Suprapubic skin (tissue), 4 donors: ENCODE data around the gene MCTP1. TPM values are rescaled to one million over a fixed set of nuclear protein-coding genes. Genes with fewer than 3 reads are reported as not detected.

Source experiments
- DNase-seq, 2 donors: peaks; one replicate each; pipeline ENCODE4 v3.0.0-alpha.2; 2019; ENCODE audit warnings: low spot score in 2 of 2
- H3K27ac ChIP-seq: fragments of 200-600 bp; sonication (generic); one replicate; pipeline ENCODE4 v1.5.1; 2019
- H3K27me3 ChIP-seq: fragments of 200-600 bp; sonication (generic); one replicate; pipeline ENCODE4 v1.5.1; 2019
- H3K36me3 ChIP-seq: fragments of 200-600 bp; sonication (generic); one replicate; pipeline ENCODE4 v1.5.1; 2019
- H3K4me1 ChIP-seq: fragments of 200-600 bp; sonication (generic); one replicate; pipeline ENCODE4 v1.5.1; 2019
- H3K4me3 ChIP-seq: fragments of 200-600 bp; sonication (generic); one replicate; pipeline ENCODE4 v1.5.1; 2019; ENCODE audit warnings: mild to moderate bottlenecking
- H3K9me3 ChIP-seq: fragments of 200-600 bp; sonication (generic); one replicate; pipeline ENCODE4 v1.5.1; 2019
- EP300 ChIP-seq: sonication (generic); formaldehyde crosslinking; IDR thresholded peaks from one replicate; pipeline ENCODE4 v1.6.1; 2017; ENCODE audit warnings: antibody characterized with exemption
- POLR2A ChIP-seq, 2 donors: fragments of 450-650 bp; IDR thresholded peaks; one replicate each; pipeline ENCODE4 v1.6.1; 2017; ENCODE audit warnings: antibody characterized with exemption in 2 of 2, mild to moderate bottlenecking in 2 of 2, moderate library complexity in 2 of 2
- POLR2AphosphoS5 ChIP-seq, 3 donors: sonication (generic); formaldehyde crosslinking; IDR thresholded peaks; one replicate each; pipeline ENCODE4 v1.6.1; 2017; ENCODE audit warnings: antibody characterized with exemption in 3 of 3
- WGBS: methylation state at CpG from one replicate; pipeline ENCODE4 v1.1.5; 2018; 5-methylcytosine and 5-hydroxymethylcytosine counted together
- total RNA-seq, 4 donors: library from RNA; depleted of rRNA; stranded (reverse); fragments of >200 nt; gene quantifications; one replicate each; pipeline ENCODE4 v1.1.0, GENCODE V29; 2016
- TF ChIP-seq, protein P1 (sequence below), 2 donors: fragments of 200-600 bp in 1 of 2; fragments of 450-650 bp in 1 of 2; sonication (generic) in 1 of 2; IDR thresholded peaks; one replicate each; pipeline ENCODE4 v1.5.1; 2016 to 2019; ENCODE audit warnings: antibody characterized with exemption in 2 of 2, mild to moderate bottlenecking in 1 of 2, moderate library complexity in 1 of 2

MCTP1 gene
- total RNA-seq, 4 donors from 2014 or later: 5.0 to 19.1 (median 10.6) TPM

DNA sequence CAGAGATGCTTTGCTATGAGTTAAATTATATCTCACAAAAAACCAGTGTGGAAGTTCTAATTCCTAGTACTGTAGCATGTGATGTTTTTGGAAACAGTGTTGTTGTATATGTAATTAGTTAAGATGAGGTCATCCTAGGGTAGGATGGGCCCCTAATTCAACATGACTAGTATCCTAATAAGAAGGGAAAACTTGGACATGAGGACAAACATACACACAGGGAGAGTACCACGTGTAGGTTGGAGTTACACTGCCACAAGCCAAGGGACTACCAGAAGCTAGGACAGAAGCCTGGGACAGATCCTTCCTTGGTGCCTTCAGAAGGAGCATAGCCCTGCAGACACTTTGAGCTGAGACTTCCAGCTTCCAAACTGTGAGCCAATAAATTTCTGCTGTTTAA lies 234.2 kb downstream of the MCTP1 start:
- TF ChIP-seq POLR2AphosphoS5 (IDR thresholded peaks at IDR 0.05) (no peak), POLR2A (IDR thresholded peaks at IDR 0.05) (no peak), EP300 (no peak)
- TF ChIP-seq, protein P1, sequence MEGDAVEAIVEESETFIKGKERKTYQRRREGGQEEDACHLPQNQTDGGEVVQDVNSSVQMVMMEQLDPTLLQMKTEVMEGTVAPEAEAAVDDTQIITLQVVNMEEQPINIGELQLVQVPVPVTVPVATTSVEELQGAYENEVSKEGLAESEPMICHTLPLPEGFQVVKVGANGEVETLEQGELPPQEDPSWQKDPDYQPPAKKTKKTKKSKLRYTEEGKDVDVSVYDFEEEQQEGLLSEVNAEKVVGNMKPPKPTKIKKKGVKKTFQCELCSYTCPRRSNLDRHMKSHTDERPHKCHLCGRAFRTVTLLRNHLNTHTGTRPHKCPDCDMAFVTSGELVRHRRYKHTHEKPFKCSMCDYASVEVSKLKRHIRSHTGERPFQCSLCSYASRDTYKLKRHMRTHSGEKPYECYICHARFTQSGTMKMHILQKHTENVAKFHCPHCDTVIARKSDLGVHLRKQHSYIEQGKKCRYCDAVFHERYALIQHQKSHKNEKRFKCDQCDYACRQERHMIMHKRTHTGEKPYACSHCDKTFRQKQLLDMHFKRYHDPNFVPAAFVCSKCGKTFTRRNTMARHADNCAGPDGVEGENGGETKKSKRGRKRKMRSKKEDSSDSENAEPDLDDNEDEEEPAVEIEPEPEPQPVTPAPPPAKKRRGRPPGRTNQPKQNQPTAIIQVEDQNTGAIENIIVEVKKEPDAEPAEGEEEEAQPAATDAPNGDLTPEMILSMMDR (IDR thresholded peaks at IDR 0.05): no peak
- DNase-seq: no peak
- Histone ChIP-seq H3K27me3 (no peaks in the 10 kb centered on the region), H3K27ac (no peak overlapping the region), H3K4me3 (no peak overlapping the region), H3K36me3 (no peaks in the 10 kb centered on the region), H3K9me3 (no peaks in the 10 kb centered on the region), H3K4me1 (peaks cover 3% of the 10 kb centered on the region)
- WGBS: 59% methylated on average over 1 of the region's 1 CpG

DNA sequence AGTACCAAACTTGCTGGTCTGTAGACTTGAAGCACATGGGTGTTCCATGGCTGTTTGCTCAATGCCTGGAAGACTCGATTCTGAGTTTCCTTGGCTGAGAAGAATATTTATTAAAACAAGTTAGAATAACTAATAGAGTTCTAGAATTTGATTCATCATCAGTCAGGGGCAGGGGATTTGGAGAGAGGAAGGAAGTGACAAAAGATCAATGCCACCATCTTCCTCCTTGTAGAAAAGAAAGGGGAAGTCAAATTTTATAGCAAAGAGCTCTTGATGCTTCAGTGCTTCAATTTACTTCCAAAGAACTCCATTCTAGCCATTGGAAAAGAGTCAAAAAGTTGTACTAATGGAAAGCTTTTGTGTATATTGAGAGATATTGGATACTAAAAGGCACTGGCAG lies 236.3 kb downstream of the MCTP1 start:
- Histone ChIP-seq H3K4me1 (peaks cover 3% of the 10 kb centered on the region), H3K4me3 (no peak overlapping the region), H3K27ac (no peak overlapping the region), H3K36me3 (no peaks in the 10 kb centered on the region), H3K27me3 (no peaks in the 10 kb centered on the region), H3K9me3 (no peaks in the 10 kb centered on the region)
- no peak for TF ChIP-seq POLR2AphosphoS5 (IDR thresholded peaks at IDR 0.05)
- TF ChIP-seq, protein P1 (IDR thresholded peaks at IDR 0.05): no peak
- TF ChIP-seq EP300: no peak
- no peak for TF ChIP-seq POLR2A (IDR thresholded peaks at IDR 0.05)
- WGBS: 68% methylated on average over 1 of the region's 1 CpG
- DNase-seq: no peak

DNA sequence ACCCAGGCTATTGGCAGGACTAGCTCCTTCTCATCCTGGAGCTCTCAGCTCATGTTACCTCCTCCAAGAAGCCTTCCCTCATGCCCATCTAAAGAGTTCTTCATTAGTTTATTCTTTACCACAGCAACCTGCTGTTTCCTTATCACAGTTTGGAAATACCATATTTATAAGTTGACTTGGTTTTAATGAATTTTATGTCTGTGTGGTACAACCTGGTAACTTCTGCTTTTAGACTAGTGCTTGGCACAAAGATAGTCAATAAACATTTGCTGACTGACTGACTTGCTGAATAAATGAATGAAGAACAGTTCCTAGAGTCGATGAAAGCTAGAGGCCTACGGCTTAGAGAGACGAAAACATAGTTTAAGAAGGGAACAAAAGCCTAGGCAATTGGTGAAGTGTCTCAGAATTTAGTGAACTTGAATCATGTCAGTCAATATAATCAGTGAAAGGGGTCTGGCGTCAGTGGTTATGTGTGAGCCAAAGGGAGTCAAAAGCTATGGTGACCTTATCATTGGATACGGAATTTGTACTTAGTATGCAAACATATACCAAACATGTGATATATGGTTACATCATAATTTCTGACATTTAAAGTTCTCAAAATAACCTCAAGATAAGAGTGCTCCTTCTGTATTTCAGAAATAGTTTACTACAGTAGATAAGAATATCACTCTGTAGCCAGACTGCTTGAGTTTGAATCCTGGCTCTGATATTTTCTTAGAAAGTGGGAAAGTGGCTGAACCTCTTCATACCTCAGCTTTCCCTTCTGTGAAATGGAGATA lies 239.5 kb downstream of the MCTP1 start:
- no peak for DNase-seq
- no peaks in the 10 kb centered on the region for H3K9me3 ChIP-seq
- no peak overlapping the region for H3K27ac ChIP-seq
- no peaks in the 10 kb centered on the region for H3K4me1 ChIP-seq
- whole genome bisulfite sequencing: 89% methylated on average over 5 of the region's 5 CpGs
- TF ChIP-seq POLR2AphosphoS5 (IDR thresholded peaks at IDR 0.05) (no peak), EP300 (no peak), POLR2A (IDR thresholded peaks at IDR 0.05) (no peak)
- TF ChIP-seq, protein P1 (IDR thresholded peaks at IDR 0.05): no peak
- no peaks in the 10 kb centered on the region for H3K27me3 ChIP-seq
- no peaks in the 10 kb centered on the region for H3K36me3 ChIP-seq
- no peak overlapping the region for H3K4me3 ChIP-seq

DNA sequence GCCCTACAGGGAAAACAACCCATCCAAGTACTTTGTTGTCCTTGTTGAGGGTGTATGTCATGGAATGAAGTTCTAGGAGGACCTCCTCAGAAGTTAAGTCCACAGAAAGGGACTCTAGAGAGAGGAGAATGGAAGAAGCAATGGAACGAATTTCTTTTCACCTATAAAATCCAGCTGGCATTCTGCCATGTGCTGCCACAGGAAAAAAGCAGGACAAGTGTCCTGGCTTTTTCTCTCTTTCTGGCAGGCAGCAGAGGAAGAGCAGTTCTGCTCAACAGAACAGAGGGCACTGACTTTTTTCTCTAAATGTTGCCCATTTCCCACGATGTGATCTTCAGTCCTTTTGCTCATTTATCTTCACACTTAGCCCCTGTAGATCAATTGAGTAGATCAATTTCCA lies 240.8 kb downstream of the MCTP1 start:
- TF ChIP-seq POLR2AphosphoS5 (IDR thresholded peaks at IDR 0.05): no peak
- TF ChIP-seq EP300: no peak
- TF ChIP-seq, protein P1 (IDR thresholded peaks at IDR 0.05): no peak
- no peak overlapping the region for H3K27ac ChIP-seq
- 54% methylated on average over 2 of the region's 2 CpGs for WGBS
- no peaks in the 10 kb centered on the region for H3K9me3 ChIP-seq
- no peaks in the 10 kb centered on the region for H3K27me3 ChIP-seq
- no peak overlapping the region for H3K4me3 ChIP-seq
- H3K4me1 ChIP-seq: no peaks in the 10 kb centered on the region
- DNase-seq: no peak
- no peaks in the 10 kb centered on the region for H3K36me3 ChIP-seq

DNA sequence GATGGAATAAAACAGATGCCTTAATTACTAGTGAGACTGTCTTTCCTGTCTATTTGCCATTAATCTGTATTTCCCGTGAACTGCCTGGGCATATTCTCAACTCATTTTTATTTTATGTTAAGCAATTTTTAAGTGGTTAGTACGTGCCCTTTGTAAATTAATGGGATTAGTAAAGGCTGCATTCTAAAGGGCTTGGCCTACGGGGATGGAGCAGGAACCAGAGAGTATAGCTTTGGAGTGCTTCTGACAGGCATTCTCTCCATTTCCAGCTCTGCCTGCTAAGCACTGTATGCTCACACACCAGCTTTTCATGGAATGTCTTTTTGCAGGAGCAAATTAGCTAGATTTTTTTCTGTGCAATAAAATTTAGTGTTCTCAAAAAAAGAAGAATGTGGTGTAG lies 241.2 kb downstream of the MCTP1 start:
- Histone ChIP-seq H3K9me3 (no peaks in the 10 kb centered on the region), H3K4me1 (no peaks in the 10 kb centered on the region), H3K36me3 (no peaks in the 10 kb centered on the region), H3K27ac (no peak overlapping the region), H3K27me3 (no peaks in the 10 kb centered on the region), H3K4me3 (no peak overlapping the region)
- DNase-seq: no peak
- 50% methylated on average over 3 of the region's 3 CpGs for WGBS
- no peak for TF ChIP-seq POLR2A (IDR thresholded peaks at IDR 0.05)
- TF ChIP-seq, protein P1 (IDR thresholded peaks at IDR 0.05): no peak
